ENCODE measurements around the gene MIER2. TPM values are rescaled to one million over a fixed set of nuclear protein-coding genes. Genes with fewer than 3 reads are reported as not detected.

MIER2 gene
- total and polyA plus RNA-seq, 10 of the 15 experiments (the other 5 are each of a cell fraction or from before 2014, with no cell fraction given) = 0.48 to 23.6 (median 12.1) TPM

DNA sequence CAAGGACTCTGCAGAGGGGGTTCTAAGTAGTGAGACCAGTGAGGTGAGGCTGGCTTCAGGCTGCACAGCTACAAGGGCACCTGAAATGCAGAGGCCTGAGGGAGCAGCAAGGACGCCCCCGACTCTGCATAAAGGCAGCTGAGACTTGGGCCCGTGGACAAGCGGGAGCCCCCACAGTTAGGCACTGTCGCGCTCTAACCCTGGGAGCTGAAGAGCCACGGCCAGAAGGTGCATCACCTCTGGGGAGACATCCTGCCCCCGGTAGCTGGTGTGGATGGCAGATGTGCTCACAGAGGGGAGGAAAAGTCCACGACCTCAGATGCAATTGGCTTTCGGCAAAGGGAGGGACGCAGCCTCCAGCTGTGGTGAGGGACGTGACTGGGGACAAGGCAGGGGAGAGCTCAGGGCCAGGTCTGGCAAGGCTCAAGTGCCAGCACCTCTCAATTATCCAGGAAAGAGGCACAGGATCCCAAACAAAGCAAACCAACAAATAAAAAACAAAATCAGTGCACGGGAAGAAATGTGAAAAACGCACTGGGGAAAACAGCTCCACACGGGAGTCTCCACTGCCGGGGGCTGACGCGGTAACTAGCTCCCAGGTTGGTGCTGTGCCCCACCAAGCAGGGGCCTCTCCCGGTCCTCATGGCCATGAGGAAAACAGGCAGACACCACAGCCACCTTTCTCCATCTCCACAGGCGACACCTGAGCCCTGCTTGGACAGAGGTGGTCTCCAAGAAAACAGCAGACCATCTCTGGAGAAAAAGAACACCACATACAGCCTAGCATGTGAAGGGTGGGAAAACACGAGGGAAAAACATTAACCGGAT, 30.4 kb downstream of the MIER2 start:
- ChIA-PET SMC1A (ENCODE audit: uncharacterized antibody, unreplicated experiment) (no interaction called here), CTCF (interaction anchor here (1.1 kb wide), 1 partner anchor 47 kb away, joined by 3 read pairs; no protein-coding TSS in a partner anchor), POLR2A (no interaction called here), RAD21 (ENCODE audit: unreplicated experiment) (no interaction called here)
- H3K36me3 ChIP-seq (ENCODE audit: control insufficient read depth in 2 of 2, insufficient read depth in 2 of 2, low read length in 1 of 2) = peaks cover 7 to 13% of the 10 kb centered on the region in 2 experiments; a peak in 3 of 4 replicates
- H3K9me3 ChIP-seq (replicated peaks; ENCODE audit: control insufficient read depth, insufficient read depth, low read length) = no peaks in the 10 kb centered on the region; the same call in 2 of the 3 replicates
- no peaks in the 10 kb centered on the region for H3K4me1 ChIP-seq (ENCODE audit: control insufficient read depth, insufficient read depth, low read length)
- no peak overlapping the region for H3K4me2 ChIP-seq (ENCODE audit: control insufficient read depth, insufficient read depth)
- H3K27ac ChIP-seq (ENCODE audit: control insufficient read depth, insufficient read depth) = no peak overlapping the region
- H4K20me1 ChIP-seq (ENCODE audit: control insufficient read depth, insufficient read depth) = no peaks in the 10 kb centered on the region
- no peak for ATAC-seq
- WGBS (ENCODE audit: insufficient coverage, insufficient replicate concordance, low lambda C conversion rate, missing lambda C conversion rate) = 79% methylated on average over 22 of the region's 22 CpGs
- no peak for DNase-seq (ENCODE audit: low read depth, low spot score)
- H3K4me3 ChIP-seq = no peak overlapping the region
- no peak overlapping the region for H2AFZ ChIP-seq (ENCODE audit: control insufficient read depth, low read depth, low read length)
- in situ Hi-C loops (cut with MboI) = no loop called here
- H3K9ac ChIP-seq (ENCODE audit: control insufficient read depth, insufficient read depth, low read length) = no peak overlapping the region
- intact Hi-C loops (cut with micrococcal nuclease; ENCODE audit: unreplicated experiment) = no loop called here
- no peaks in the 10 kb centered on the region for H3K27me3 ChIP-seq (replicated peaks in 1 of 2; ENCODE audit: control insufficient read depth in 2 of 2, insufficient read depth in 2 of 2, low read length in 1 of 2)
- FAIRE-seq = no peak
- H3K79me2 ChIP-seq (ENCODE audit: control insufficient read depth, insufficient read depth, low read length) = no peaks in the 10 kb centered on the region
- BruUV-seq (replicated peaks) = no TSS peak
- TF ChIP-seq CREM (IDR thresholded peaks at IDR 0.05; ENCODE audit: low read depth) = no peak
- TF ChIP-seq, protein P1, sequence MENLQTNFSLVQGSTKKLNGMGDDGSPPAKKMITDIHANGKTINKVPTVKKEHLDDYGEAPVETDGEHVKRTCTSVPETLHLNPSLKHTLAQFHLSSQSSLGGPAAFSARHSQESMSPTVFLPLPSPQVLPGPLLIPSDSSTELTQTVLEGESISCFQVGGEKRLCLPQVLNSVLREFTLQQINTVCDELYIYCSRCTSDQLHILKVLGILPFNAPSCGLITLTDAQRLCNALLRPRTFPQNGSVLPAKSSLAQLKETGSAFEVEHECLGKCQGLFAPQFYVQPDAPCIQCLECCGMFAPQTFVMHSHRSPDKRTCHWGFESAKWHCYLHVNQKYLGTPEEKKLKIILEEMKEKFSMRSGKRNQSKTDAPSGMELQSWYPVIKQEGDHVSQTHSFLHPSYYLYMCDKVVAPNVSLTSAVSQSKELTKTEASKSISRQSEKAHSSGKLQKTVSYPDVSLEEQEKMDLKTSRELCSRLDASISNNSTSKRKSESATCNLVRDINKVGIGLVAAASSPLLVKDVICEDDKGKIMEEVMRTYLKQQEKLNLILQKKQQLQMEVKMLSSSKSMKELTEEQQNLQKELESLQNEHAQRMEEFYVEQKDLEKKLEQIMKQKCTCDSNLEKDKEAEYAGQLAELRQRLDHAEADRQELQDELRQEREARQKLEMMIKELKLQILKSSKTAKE (IDR thresholded peaks at IDR 0.05; ENCODE audit: low read depth, poor library complexity, severe bottlenecking) = no peak
- TF ChIP-seq LARP7 (IDR thresholded peaks at IDR 0.05) = no peak
- TF ChIP-seq ZNF384 (IDR thresholded peaks at IDR 0.05; ENCODE audit: borderline replicate concordance, low read depth, low read length) = no peak
- TF ChIP-seq SPI1 (IDR thresholded peaks at IDR 0.05; ENCODE audit: borderline replicate concordance, insufficient read depth, low read depth, low read length) = no peak
- TF ChIP-seq NR2C2 (IDR thresholded peaks at IDR 0.05; ENCODE audit: borderline replicate concordance, control insufficient read depth, insufficient read length, low read depth) = no peak
- TF ChIP-seq SREBF2 (IDR thresholded peaks at IDR 0.05; ENCODE audit: low read length) = no peak
- TF ChIP-seq RAD21 (IDR thresholded peaks at IDR 0.05; ENCODE audit: insufficient read depth, low read depth, low read length) = no peak
- TF ChIP-seq POU2F2 (IDR thresholded peaks at IDR 0.05; ENCODE audit: borderline replicate concordance, low read depth, low read length) = no peak
- no peak for TF ChIP-seq TAF1 (IDR thresholded peaks at IDR 0.05; ENCODE audit: borderline replicate concordance, low read depth, low read length)
- TF ChIP-seq MYB (IDR thresholded peaks at IDR 0.05; ENCODE audit: borderline replicate concordance, low read depth, low read length) = no peak
- TF ChIP-seq, protein P2, sequence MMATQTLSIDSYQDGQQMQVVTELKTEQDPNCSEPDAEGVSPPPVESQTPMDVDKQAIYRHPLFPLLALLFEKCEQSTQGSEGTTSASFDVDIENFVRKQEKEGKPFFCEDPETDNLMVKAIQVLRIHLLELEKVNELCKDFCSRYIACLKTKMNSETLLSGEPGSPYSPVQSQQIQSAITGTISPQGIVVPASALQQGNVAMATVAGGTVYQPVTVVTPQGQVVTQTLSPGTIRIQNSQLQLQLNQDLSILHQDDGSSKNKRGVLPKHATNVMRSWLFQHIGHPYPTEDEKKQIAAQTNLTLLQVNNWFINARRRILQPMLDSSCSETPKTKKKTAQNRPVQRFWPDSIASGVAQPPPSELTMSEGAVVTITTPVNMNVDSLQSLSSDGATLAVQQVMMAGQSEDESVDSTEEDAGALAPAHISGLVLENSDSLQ (IDR thresholded peaks at IDR 0.05) = no peak
- TF ChIP-seq, protein P3, sequence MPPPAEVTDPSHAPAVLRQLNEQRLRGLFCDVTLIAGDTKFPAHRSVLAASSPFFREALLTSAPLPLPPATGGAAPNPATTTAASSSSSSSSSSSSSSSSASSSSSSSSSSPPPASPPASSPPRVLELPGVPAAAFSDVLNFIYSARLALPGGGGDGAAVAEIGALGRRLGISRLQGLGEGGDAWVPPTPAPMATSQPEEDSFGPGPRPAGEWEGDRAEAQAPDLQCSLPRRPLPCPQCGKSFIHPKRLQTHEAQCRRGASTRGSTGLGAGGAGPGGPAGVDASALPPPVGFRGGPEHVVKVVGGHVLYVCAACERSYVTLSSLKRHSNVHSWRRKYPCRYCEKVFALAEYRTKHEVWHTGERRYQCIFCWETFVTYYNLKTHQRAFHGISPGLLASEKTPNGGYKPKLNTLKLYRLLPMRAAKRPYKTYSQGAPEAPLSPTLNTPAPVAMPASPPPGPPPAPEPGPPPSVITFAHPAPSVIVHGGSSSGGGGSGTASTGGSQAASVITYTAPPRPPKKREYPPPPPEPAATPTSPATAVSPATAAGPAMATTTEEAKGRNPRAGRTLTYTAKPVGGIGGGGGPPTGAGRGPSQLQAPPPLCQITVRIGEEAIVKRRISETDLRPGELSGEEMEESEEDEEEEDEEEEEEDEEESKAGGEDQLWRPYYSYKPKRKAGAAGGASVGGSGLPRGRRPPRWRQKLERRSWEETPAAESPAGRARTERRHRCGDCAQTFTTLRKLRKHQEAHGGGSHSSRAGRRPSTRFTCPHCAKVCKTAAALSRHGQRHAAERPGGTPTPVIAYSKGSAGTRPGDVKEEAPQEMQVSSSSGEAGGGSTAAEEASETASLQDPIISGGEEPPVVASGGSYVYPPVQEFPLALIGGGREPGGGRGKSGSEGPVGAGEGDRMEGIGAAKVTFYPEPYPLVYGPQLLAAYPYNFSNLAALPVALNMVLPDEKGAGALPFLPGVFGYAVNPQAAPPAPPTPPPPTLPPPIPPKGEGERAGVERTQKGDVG (CRISPR knock-in tag; IDR thresholded peaks at IDR 0.05) = no peak
- no peak for TF ChIP-seq NRF1 (conservative IDR thresholded peaks at IDR 0.05; ENCODE audit: low read depth, low read length)
- no peak for TF ChIP-seq TBL1XR1 (IDR thresholded peaks at IDR 0.05; ENCODE audit: low read depth, low read length)

Data from GM12878 (cell line).